EH (cell line): ENCODE measurements around the gene XPNPEP2.

Experiments used
- DNase-seq: peaks from one replicate; pipeline ENCODE4 v3.0.0-alpha.2; 2015; ENCODE audit warnings: low read depth

The XPNPEP2 gene

GRCh38 chrX:129750971-129751370, 12.2 kb downstream of the XPNPEP2 start:
- no peak for DNase-seq

GRCh38 chrX:129754056-129755024, 15.6 kb downstream of the XPNPEP2 start:
- no peak for DNase-seq

GRCh38 chrX:129755779-129756650, 17.2 kb downstream of the XPNPEP2 start:
- DNase-seq = no peak

- DNase-seq = peak; percentile 71
These were observed 20.8 kb downstream of the XPNPEP2 start for GRCh38 chrX:129759576-129760061.

GRCh38 chrX:129760155-129760554, 21.4 kb downstream of the XPNPEP2 start:
- no peak for DNase-seq

GRCh38 chrX:129760981-129761380, 22.2 kb downstream of the XPNPEP2 start:
- no peak for DNase-seq

GRCh38 chrX:129761596-129761995, 22.8 kb downstream of the XPNPEP2 start:
- DNase-seq = no peak

- no peak for DNase-seq
These were observed 23.7 kb downstream of the XPNPEP2 start for GRCh38 chrX:129762448-129762847.

- DNase-seq = no peak
These were observed 24.9 kb downstream of the XPNPEP2 start for GRCh38 chrX:129763666-129764065.

- DNase-seq = no peak
These were observed 29.4 kb downstream of the XPNPEP2 start for GRCh38 chrX:129768186-129768585.

GRCh38 chrX:129768586-129769466, 30.0 kb downstream of the XPNPEP2 start:
- peak; percentile 8 for DNase-seq

GRCh38 chrX:129769467-129770154, 30.8 kb downstream of the XPNPEP2 start:
- DNase-seq = no peak

GRCh38 chrX:129771266-129771995, 32.7 kb downstream of the XPNPEP2 start:
- no peak for DNase-seq

- no peak for DNase-seq
These were observed 34.1 kb downstream of the XPNPEP2 start for GRCh38 chrX:129772796-129773431.

GRCh38 chrX:129773649-129774458, 35.1 kb downstream of the XPNPEP2 start:
- DNase-seq = no peak

GRCh38 chrX:129777218-129778030, 38.6 kb downstream of the XPNPEP2 start:
- DNase-seq = peak; percentile 11

- no peak for DNase-seq
These were observed 40.4 kb downstream of the XPNPEP2 start for GRCh38 chrX:129779086-129779672.

- DNase-seq = no peak
These were observed 41.0 kb downstream of the XPNPEP2 start, which contains the start of gene SASH3 for GRCh38 chrX:129779747-129780146. SASH3 (plus strand) TSS chrX:129779949; CDS start chrX:129780098, 149 bp downstream.
